HG03520 (cell line): ENCODE results near the gene PRG2.
A peak's percentile ranks its signal among the peaks of the same experiment; 100 is the strongest.
"Not testable (repeated sequence)": the region's sequence is repeated elsewhere in the genome, so short reads cannot be mapped to it uniquely, and the experiment has no call there.

Experiments
- ATAC-seq: cut with Tn5 transposase; IDR thresholded peaks from one replicate; pipeline ENCODE4 v1.9.1; 2021; ENCODE audit warnings: mild to moderate bottlenecking, moderate library complexity; ENCODE audit not compliant: unreplicated experiment

Gene PRG2

GRCh38 chr11:57348636-57349313 lies 41.7 kb downstream of the PRG2 start:
- ATAC-seq = no peak

DNA sequence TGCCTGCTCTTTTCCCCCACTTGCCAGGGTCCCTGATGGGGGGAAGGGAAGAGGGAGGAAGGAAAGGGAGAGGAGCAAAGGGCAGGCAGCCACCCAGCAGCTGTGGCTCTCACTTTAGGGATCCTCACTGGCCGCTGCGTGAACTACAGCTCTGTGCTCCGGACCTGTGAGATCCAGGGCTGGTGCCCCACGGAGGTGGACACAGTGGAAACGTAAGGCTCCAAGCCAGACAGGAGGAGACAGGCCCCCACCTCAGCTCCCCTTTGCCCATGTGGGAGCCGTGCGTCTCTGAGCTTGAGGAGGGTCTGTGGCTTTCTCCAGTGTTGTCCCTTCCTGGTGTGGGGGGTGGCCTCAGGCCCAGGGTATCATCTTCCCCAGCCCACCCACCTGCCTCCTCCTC lies 42.4 kb downstream of the PRG2 start:
- ATAC-seq = no peak

DNA sequence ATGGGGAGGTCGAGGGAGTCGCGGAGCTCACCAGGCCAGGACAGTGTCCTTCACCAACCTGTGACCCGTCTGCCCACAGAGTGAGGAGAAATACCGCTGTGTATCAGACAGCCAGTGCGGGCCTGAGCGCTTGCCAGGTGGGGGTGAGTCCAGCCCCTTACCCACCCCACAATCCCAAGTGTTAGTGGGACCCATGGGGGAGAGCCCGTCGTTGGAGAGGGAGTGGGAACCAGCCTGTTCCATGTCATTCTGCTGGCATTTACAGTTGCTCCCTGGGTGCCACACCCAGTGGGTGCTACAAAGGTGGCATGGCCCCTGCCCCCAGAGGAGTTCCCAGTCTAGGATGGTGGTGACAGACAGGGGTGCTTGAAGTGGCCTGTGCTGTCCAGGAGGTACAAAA lies 43.1 kb downstream of the PRG2 start:
- ATAC-seq = no peak

DNA sequence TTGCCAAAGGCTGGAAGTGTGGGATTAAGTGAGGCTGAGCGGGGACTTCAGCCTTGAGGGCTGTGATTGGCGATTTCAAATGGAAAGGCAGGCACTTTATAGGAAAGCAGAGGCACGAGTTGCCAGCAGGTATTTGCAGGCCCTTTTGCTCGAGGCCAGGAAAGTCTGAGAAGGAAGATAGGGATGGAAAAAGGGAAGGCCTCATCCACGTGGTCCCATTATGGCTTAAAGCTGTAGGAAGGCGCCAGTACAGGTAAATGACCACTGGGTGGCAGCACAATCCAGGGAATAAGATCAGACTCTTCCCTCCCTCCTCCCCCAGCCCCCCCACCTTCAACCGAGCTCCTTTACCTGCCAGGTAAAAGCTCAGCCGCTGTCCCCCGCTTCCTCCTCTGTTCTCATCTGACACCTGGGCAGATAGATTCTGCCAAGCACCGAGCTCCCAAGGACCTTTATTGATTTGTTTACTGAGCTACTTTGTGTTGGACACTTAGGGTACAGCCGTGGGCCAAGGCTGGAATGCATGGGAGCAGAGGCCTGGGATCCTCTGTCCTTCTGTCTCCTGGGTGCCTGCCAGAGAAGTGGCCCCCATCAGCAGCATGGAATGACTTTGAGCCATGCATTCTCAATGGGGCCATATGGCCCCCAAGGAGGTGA lies 44.8 kb downstream of the PRG2 start:
- ATAC-seq = peak; percentile 77

DNA sequence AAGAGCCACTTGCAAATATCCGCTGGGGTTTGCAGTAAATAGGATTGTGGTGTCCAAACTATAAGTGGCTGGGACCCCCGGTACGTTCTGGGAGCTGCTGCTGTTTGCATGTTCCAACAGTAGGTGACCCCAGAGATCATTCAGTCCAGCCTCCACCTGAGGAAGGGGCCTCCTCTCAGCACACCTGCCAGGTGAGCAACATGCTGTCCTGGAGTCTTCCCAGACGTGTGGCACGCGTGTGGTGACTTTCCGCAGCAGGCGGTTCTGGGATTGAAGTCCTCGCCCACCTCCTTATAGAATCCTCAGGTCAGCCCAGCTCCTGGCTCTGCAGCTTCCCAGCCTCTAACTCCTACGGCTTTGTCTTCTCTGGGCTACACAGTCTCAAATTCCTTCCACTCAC lies 45.6 kb downstream of the PRG2 start:
- ATAC-seq = no peak

DNA sequence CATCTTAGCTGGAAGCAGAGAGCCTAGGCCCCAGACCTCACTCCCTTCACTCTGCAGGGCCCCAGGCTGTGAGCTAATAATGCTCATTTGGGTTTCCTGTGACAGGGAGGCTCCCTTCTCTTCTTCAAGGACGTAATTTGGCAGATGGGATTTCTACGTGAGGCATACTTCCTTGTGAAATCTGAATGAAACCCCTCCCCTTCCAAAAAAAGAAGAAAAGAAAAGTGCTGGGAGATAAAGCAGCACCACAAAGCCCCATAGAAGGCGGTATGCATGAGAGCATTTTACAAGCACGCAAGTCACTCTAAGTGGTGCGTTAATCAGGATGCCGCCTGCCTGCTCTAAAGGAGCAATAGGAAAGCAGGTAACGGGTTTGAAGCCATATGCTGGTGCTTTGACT lies 46.6 kb downstream of the PRG2 start:
- no peak for ATAC-seq

- ATAC-seq = no peak
Observed at GRCh38 chr11:57342702-57343101, 47.7 kb downstream of the PRG2 start.

DNA sequence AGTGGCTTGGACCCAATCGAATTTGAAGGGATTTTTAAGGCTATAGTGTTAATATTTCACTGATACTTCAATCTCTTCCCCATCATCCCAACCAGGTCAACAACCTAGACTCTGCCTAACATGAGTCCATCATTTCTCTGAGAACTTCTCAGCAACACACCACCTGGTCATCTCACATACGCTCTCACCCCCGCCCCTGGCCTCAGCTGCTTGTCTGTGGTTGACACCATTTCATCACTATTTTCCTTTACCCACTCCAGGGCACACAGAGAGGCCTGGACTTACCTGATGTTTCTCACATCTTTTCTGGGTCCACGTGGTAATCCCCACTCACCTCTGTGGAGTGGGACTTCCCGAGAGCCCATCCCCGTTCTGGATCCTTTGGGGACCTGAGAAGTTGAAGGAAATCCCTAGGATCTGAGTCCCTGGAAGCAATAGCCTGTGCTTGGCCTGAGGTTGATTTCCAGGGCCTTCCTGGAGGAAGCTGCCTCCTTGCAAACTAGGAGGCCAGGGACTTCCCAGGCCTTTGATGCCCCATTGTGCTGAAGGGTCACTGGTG lies 49.1 kb downstream of the PRG2 start:
- no peak for ATAC-seq

DNA sequence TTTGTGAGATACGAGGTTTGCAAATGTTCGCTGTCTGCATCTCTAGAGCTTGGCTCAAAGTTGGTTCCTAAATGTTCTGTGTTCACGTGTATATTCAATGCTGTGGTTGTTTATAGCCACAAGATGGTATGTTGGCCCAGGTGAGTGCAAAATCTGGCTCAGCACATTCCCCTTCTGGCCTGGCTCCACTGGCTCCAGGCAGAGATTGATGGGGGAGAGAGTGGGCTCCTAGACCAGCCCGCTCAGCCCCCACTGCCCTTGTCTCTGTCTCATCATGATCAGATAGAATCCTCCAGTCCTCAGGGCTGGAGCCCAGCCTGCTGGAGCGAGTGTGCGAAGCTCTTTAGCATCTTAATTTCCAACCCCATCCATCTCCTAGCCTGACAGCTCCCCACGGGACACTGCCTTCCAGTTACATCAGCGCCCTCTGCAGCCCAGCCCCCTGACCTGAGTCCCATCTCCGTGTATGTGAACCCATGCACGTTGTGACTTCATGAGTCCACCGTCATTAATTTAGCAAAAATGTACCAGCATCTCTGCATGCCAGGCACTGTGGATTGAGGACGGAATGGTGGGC lies 50.3 kb downstream of the PRG2 start:
- ATAC-seq = no peak

DNA sequence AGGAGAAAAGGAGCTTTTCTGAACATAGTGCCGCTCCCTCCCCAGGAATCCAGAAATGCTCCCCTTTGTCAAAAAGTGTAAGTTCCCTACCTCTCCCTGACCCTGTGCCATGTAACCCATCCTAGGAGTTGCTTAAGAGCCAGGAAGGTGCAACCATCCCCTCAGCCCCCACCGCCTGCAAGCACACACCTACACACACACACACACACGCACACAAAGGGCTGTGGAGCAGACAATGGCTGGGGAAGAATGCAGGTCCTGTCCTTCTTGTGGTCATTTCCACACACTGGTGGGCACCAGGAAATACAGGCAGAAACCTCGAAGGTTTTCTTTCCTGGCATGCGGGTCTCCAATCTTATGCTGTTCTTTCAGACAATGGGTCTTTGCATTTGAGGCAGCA lies 51.1 kb downstream of the PRG2 start:
- no peak for ATAC-seq

GRCh38 chr11:57338142-57338541 lies 52.3 kb downstream of the PRG2 start, which contains the start of gene P2RX3:
P2RX3 (plus strand) TSS chr11:57338352; CDS start chr11:57338551, 199 bp downstream.
- no peak for ATAC-seq

DNA sequence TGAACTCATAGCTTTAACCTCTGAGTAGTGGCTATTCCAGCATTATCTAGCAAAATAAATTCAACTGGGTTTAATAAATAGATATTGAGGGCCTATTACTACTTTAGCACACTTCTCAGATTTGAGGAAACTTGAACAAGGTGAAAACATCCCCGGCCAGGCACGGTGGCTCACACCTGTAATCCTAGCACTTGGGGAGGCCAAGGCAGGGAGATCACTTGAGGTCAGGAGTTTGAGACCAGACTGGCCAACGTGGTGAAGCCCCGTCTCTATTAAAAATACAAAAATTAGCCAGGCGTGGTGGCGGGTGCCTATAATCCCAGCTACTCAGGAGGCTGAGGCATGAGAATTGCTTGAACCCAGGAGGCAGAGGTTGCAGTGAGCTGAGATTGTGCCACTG lies 53.6 kb downstream of the PRG2 start:
- not testable (repeated sequence) for ATAC-seq
